ENCODE results near the gene SPPL2A. TPM values are rescaled to one million over a fixed set of nuclear protein-coding genes. Genes with fewer than 3 reads are reported as not detected.
A peak's percentile ranks its signal among the peaks of the same experiment; 100 is the strongest.
"Not testable (repeated sequence)": the region's sequence is repeated elsewhere in the genome, so short reads cannot be mapped to it uniquely, and the experiment has no call there.

SPPL2A gene
- total RNA-seq, 1 donor: 128 TPM

- TF ChIP-seq, protein P1, sequence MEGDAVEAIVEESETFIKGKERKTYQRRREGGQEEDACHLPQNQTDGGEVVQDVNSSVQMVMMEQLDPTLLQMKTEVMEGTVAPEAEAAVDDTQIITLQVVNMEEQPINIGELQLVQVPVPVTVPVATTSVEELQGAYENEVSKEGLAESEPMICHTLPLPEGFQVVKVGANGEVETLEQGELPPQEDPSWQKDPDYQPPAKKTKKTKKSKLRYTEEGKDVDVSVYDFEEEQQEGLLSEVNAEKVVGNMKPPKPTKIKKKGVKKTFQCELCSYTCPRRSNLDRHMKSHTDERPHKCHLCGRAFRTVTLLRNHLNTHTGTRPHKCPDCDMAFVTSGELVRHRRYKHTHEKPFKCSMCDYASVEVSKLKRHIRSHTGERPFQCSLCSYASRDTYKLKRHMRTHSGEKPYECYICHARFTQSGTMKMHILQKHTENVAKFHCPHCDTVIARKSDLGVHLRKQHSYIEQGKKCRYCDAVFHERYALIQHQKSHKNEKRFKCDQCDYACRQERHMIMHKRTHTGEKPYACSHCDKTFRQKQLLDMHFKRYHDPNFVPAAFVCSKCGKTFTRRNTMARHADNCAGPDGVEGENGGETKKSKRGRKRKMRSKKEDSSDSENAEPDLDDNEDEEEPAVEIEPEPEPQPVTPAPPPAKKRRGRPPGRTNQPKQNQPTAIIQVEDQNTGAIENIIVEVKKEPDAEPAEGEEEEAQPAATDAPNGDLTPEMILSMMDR (IDR thresholded peaks at IDR 0.05; ENCODE audit: insufficient read depth, low read length): no peak
- H3K4me3 ChIP-seq (ENCODE audit: low read depth, low read length): no peak overlapping the region
- DNase-seq (ENCODE audit: low read depth): peak; percentile 16
Observed at GRCh38 chr15:50697109-50697797, 68.3 kb downstream of the SPPL2A start.

DNA sequence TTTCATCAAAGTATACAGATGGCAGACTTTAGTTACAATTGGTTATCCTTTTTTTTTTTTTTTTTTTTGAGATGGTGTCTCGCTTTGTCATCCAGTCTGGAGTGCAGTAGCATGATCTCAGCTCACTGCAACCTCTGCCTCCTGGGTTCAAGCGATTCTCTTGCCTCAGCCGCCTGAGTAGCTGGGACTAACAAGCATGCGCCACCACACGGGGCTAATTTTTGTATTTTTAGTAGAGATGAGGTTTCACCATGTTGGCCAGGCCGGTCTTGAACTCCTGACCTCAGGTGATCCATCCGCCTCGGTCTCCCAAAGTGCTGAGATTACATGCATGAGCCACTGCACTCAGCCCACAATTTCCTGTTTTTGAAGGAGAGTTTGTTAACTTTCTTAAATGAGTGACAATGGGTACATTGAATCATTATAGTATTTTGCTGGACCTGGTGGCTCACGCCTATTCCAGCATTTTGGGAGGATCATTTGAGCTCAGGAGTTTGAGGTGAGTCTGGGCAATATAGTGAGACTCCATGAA lies 70.8 kb downstream of the SPPL2A start:
- not testable (repeated sequence) for H3K4me3 ChIP-seq (ENCODE audit: low read depth, low read length)

GRCh38 chr15:50687302-50687902 lies 78.1 kb downstream of the SPPL2A start:
- no peak for DNase-seq (ENCODE audit: low read depth)
- TF ChIP-seq, protein P1 (IDR thresholded peaks at IDR 0.05; ENCODE audit: insufficient read depth, low read length): no peak
- peak overlapping the region; percentile 99 for H3K4me3 ChIP-seq (ENCODE audit: low read depth, low read length)

More for the DNA sequence above, 70.8 kb downstream of the SPPL2A start:
- DNase-seq (ENCODE audit: low read depth): not testable (repeated sequence)

DNA sequence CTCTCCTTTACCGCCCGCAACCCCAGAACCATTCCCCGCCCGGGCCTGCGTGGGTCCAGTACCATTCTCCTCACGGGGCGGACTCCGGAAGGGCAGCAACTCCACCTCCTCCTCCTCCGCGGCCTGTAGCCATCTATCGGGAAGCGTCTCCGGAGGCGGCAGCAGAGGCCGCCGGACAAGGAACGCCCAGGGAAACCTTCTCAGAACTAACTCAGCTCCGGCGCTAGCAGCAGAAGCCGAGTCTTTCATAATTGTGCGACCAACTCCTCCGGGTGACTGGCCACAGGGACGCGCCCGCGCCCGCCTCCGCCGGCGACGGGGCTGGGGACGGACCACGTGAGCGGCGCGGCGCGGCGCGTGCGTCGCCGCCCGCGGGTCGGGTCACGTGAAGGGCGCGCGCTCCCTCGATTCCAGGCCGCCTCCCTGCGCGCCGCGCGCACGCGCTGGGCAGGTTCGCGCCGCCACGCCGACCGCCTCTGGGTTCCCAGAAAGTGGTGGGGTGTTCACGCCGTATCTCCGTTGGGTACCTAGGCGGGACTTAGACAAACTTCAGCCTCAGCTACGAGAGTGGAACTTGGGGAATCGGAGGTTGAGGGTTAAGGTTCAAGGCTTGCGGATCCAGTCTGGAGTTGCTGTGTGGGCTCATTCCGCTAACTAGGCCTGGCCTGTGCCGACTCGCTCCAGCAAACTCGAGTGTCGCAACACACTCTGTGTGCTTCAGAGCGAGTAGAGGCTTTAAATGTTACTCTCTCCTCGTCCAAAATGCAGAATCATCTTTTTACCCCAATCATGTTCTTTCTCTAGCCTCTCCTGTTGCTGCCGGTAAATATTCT lies 78.8 kb downstream of the SPPL2A start, which contains the start of gene TRPM7:
TRPM7 (minus strand) TSS at position 329 of the 833 bp plus-strand sequence; CDS start at position 65, 264 bp downstream.
- TF ChIP-seq, protein P1 (IDR thresholded peaks at IDR 0.05; ENCODE audit: insufficient read depth, low read length): peak; percentile 24
- peak within 1 kb of the TSS; percentile 99 for H3K4me3 ChIP-seq (ENCODE audit: low read depth, low read length)
- DNase-seq (ENCODE audit: low read depth): peak; percentile 86

GRCh38 chr15:50685976-50686468 lies 79.5 kb downstream of the SPPL2A start:
- TF ChIP-seq, protein P1 (IDR thresholded peaks at IDR 0.05; ENCODE audit: insufficient read depth, low read length): no peak
- peak overlapping the region; percentile 99 for H3K4me3 ChIP-seq (ENCODE audit: low read depth, low read length)
- peak; percentile 56 for DNase-seq (ENCODE audit: low read depth)

DNA sequence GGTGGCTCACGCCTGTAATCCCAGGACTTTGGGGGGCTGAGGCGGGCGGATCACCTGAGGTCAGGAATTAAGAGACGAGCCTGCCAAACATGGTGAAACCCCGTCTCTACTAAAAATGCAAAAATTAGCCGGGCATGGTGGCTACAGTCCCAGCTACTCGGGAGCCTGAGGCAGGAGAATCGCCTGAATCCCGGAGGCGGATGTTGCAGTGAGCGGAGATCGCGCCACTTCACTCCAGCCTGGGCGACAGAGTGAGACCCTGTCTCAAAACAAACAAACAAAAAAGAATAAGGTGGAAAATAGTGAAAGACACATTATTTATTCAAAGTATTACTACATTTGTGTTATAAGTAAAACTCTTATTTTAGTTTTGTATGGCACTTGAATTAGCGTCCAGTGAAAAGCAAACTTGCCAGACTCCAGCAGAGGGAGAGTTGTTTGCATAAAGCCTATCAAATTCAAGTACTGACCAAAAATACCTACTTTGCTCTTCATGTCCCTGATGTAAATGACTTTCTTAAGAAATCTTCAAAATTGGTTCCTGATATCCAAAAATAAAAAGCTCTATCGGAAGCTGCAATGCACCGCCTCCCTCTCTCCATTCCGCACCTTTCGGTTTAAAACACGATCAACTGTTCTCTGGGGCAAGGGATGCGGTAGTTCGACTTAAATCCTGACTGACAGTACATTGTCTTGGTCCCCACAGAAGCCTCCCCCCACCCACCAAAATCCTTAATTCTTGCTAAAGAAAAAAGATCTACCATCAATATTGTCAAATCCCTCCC lies 80.1 kb downstream of the SPPL2A start:
- TF ChIP-seq, protein P1 (IDR thresholded peaks at IDR 0.05; ENCODE audit: insufficient read depth, low read length): peak; percentile 33
- H3K4me3 ChIP-seq (ENCODE audit: low read depth, low read length): peak overlapping the region; percentile 99
- peak; percentile 38 for DNase-seq (ENCODE audit: low read depth)
